IMR-90 (cell line): Measurements from ENCODE around the gene FAIM. TPM values are rescaled to one million over a fixed set of nuclear protein-coding genes. Genes with fewer than 3 reads are reported as not detected.

Source experiments
- ATAC-seq: fragments of 200-7000 bp; cut with Tn5 transposase; 2 replicates; pipeline ENCODE4 v1.9.1; 2020; ENCODE audit warnings: low read depth, mild to moderate bottlenecking, moderate library complexity
- BruUV-seq: library from RNA; stranded (reverse); fragments of 400-500 nt; replicated peaks from 2 replicates; lab custom pipeline; 2021; lab: Mats Ljungman, UMichigan
- CTCF ChIA-PET: fragments of 300-600 bp; formaldehyde crosslinking; extraction: SDS; loops from one replicate; lab custom pipeline; 2021; ENCODE audit warnings: antibody characterized with exemption; lab: Yijun Ruan, JAX
- POLR2A ChIA-PET: fragments of 300-600 bp; sonication (Branson Sonifier 250); formaldehyde crosslinking; loops from one replicate; lab custom pipeline; 2022; ENCODE audit warnings: antibody characterized with exemption; ENCODE audit not compliant: unreplicated experiment; lab: Charles Lee
- DNase-seq: peaks from one replicate; pipeline ENCODE4 v3.0.0; 2013
- H2AFZ ChIP-seq: replicated peaks from 2 replicates; pipeline ENCODE3; 2013; ENCODE audit warnings: low read length, mild to moderate bottlenecking; ENCODE audit not compliant: poor library complexity
- H2AK5ac ChIP-seq: 2 replicates; pipeline ENCODE4 v1.6.1; 2013; ENCODE audit warnings: low read depth, low read length, inconsistent platforms
- H2AK9ac ChIP-seq: replicated peaks from 2 replicates; pipeline ENCODE3; 2013; ENCODE audit warnings: mild to moderate bottlenecking, low read depth, low read length, moderate library complexity; ENCODE audit not compliant: poor library complexity
- H2BK120ac ChIP-seq: 2 replicates; pipeline ENCODE4 v1.6.1; 2013; ENCODE audit warnings: low read depth, low read length, inconsistent platforms
- H2BK15ac ChIP-seq: 3 replicates; pipeline ENCODE4 v1.6.1; 2013; ENCODE audit warnings: low read depth, low read length, inconsistent platforms
- H2BK20ac ChIP-seq: 2 replicates; pipeline ENCODE4 v1.6.1; 2013; ENCODE audit warnings: low read depth, mild to moderate bottlenecking, inconsistent platforms, low read length, moderate library complexity
- H2BK5ac ChIP-seq: 2 replicates; pipeline ENCODE4 v1.6.1; 2013; ENCODE audit warnings: mild to moderate bottlenecking, low read depth, low read length, inconsistent platforms; ENCODE audit not compliant: poor library complexity, severe bottlenecking
- H3K14ac ChIP-seq: replicated peaks from 2 replicates; pipeline ENCODE4 v1.6.1; 2013; ENCODE audit warnings: low read depth, low read length, inconsistent platforms
- H3K18ac ChIP-seq: 2 replicates; pipeline ENCODE4 v1.6.1; 2013; ENCODE audit warnings: low read depth, low read length, control low read depth
- H3K23ac ChIP-seq: 2 replicates; pipeline ENCODE4 v1.6.1; 2013; ENCODE audit warnings: low read depth, low read length, inconsistent platforms
- H3K27ac ChIP-seq: 2 replicates; pipeline ENCODE4 v1.5.1; 2013; ENCODE audit warnings: mild to moderate bottlenecking, control low read depth, low read length; ENCODE audit not compliant: insufficient read depth
- H3K27me3 ChIP-seq: 2 replicates; pipeline ENCODE4 v1.6.1; 2013; ENCODE audit warnings: low read length; ENCODE audit not compliant: control insufficient read depth, insufficient read depth
- H3K36me3 ChIP-seq: 2 replicates; pipeline ENCODE4 v1.6.1; 2013; ENCODE audit warnings: low read length, mixed read lengths; ENCODE audit not compliant: control insufficient read depth, insufficient read depth
- H3K4ac ChIP-seq: 2 replicates; pipeline ENCODE4 v1.6.1; 2013; ENCODE audit warnings: low read depth, low read length, inconsistent platforms
- H3K4me1 ChIP-seq: 2 replicates; pipeline ENCODE4 v1.6.1; 2013; ENCODE audit warnings: low read length, mixed read lengths; ENCODE audit not compliant: control insufficient read depth, insufficient read depth
- H3K4me2 ChIP-seq: 2 replicates; pipeline ENCODE4 v1.6.1; 2013; ENCODE audit warnings: low read depth, mild to moderate bottlenecking, control low read depth, low read length, moderate library complexity
- H3K4me3 ChIP-seq: 2 replicates; pipeline ENCODE4 v1.5.1; 2013; ENCODE audit warnings: low read depth, mild to moderate bottlenecking, control low read depth, low read length, moderate library complexity; ENCODE audit not compliant: insufficient read depth
- H3K56ac ChIP-seq: 2 replicates; pipeline ENCODE4 v1.6.1; 2013; ENCODE audit warnings: low read length, inconsistent platforms; ENCODE audit not compliant: insufficient read depth; ENCODE audit errors: extremely low read depth
- H3K79me1 ChIP-seq, 2 experiments: 2 replicates each; pipeline ENCODE4 v1.6.1; 2013; ENCODE audit warnings: low read length in 2 of 2, inconsistent platforms in 1 of 2, low read depth in 1 of 2
- H3K9ac ChIP-seq: 2 replicates; pipeline ENCODE4 v1.6.1; 2013; ENCODE audit warnings: low read depth, low read length, control low read depth
- H3K9me1 ChIP-seq: 2 replicates; pipeline ENCODE4 v1.6.1; 2013; ENCODE audit warnings: low read length, inconsistent platforms; ENCODE audit not compliant: insufficient read depth
- H3K9me3 ChIP-seq: 2 replicates; pipeline ENCODE4 v1.6.1; 2013; ENCODE audit warnings: low read length; ENCODE audit not compliant: control insufficient read depth, insufficient read depth
- H4K20me1 ChIP-seq: 2 replicates; pipeline ENCODE4 v1.6.1; 2013; ENCODE audit warnings: low read length, inconsistent platforms; ENCODE audit not compliant: insufficient read depth
- H4K5ac ChIP-seq: 2 replicates; pipeline ENCODE4 v1.6.1; 2013; ENCODE audit warnings: mild to moderate bottlenecking, low read depth, low read length, control low read depth
- H4K8ac ChIP-seq, 2 experiments: 2 replicates each; pipeline ENCODE4 v1.6.1; 2013; ENCODE audit warnings: low read depth in 2 of 2, low read length in 2 of 2, control low read depth in 1 of 2, inconsistent platforms in 1 of 2
- H4K91ac ChIP-seq: 2 replicates; pipeline ENCODE4 v1.6.1; 2013; ENCODE audit warnings: low read depth, low read length, inconsistent platforms; ENCODE audit not compliant: insufficient read depth
- ELK1 ChIP-seq: fragments of 150-350 bp; IDR thresholded peaks from 2 replicates; pipeline ENCODE4 v1.6.1; 2016; ENCODE audit warnings: low read depth, mild to moderate bottlenecking, low read length, moderate library complexity, borderline replicate concordance
- MAZ ChIP-seq: IDR thresholded peaks from 2 replicates; pipeline ENCODE4 v1.6.1; 2012; ENCODE audit warnings: low read depth, mild to moderate bottlenecking, low read length, improper control_type of control experiment, moderate library complexity, borderline replicate concordance
- WGBS, 2 experiments: methylation state at CpG; one replicate each; pipeline versions ENCODE4 v1.1.5 to v1.1.7; 2013; ENCODE audit warnings: missing lambda C conversion rate in 2 of 2; ENCODE audit not compliant: insufficient read length in 1 of 2; ENCODE audit errors: extremely low coverage in 2 of 2; 5-methylcytosine and 5-hydroxymethylcytosine counted together
- dilution Hi-C: fragments of 300-500 bp; cut with HindIII; formaldehyde crosslinking; loops from one replicate; pipeline ENCODE4 v1.14.3; 2018; ENCODE audit warnings: low sequenced_read_pairs; ENCODE audit not compliant: unreplicated experiment
- in situ Hi-C: fragments of 300-500 bp; cut with MboI; formaldehyde crosslinking; loops from 3 replicates; pipeline ENCODE4 v1.14.3; 2019; ENCODE audit warnings: low sequenced_read_pairs, inconsistent platforms, mixed read lengths
- intact Hi-C: fragments of 100-400 bp; cut with micrococcal nuclease; formaldehyde crosslinking; loops from 2 replicates; pipeline ENCODE4 v1.10.0; 2022
- polyA plus RNA-seq, 3 experiments: library from polyadenylated mRNA; depleted of rRNA; stranded (reverse); fragments of >200 nt; gene quantifications; 2 replicates each; pipeline ENCODE4 v1.2.3, GENCODE V29; 2012; ENCODE audit warnings: low replicate concordance in 1 of 3
- total RNA-seq: library from RNA; depleted of rRNA; stranded (reverse); fragments of >200 nt; gene quantifications from 2 replicates; pipeline ENCODE4 v1.2.3, GENCODE V29; 2012

FAIM gene
- total and polyA plus RNA-seq, 2 of the 4 experiments (the other 2 are of a cell fraction), result 2.5 to 3.4 TPM

GRCh38 chr3:138615462-138615861 is 6.9 kb downstream of the FAIM start:
- no peak for DNase-seq
- Histone ChIP-seq H3K9me1 (no peaks in the 10 kb centered on the region), H3K4me2 (no peak overlapping the region), H2BK5ac (no peak overlapping the region), H3K9me3 (no peaks in the 10 kb centered on the region), H3K18ac (no peak overlapping the region), H3K4ac (no peak overlapping the region), H2BK120ac (no peak overlapping the region), H2AFZ (no peak overlapping the region), H3K23ac (no peak overlapping the region), H2BK15ac (no peak overlapping the region), H3K36me3 (no peaks in the 10 kb centered on the region), H3K27ac (no peak overlapping the region), H4K5ac (no peak overlapping the region), H3K27me3 (no peaks in the 10 kb centered on the region), H2BK20ac (no peak overlapping the region), H3K4me1 (no peaks in the 10 kb centered on the region), H4K20me1 (no peaks in the 10 kb centered on the region), H2AK9ac (no peak overlapping the region), H2AK5ac (no peak overlapping the region), H3K14ac (no peak overlapping the region), H3K56ac (no peak overlapping the region), H3K79me1 (peaks cover 0 to under 1% of the 10 kb centered on the region in 2 experiments; a peak in 2 of 4 replicates), H4K91ac (no peak overlapping the region), H4K8ac (no peak overlapping the region), H3K9ac (no peak overlapping the region), H3K4me3 (no peak overlapping the region)
- TF ChIP-seq ELK1, result no peak
- TF ChIP-seq MAZ, result no peak
- dilution Hi-C loops, result no loop called here
- ChIA-PET CTCF (no interaction called here), POLR2A (no interaction called here)
- no CpG with 5 or more reads among the region's 1 CpG for WGBS, 2 experiments
- ATAC-seq, result no peak
- intact Hi-C loops, result no loop called here
- in situ Hi-C loops, result no loop called here
- no TSS peak for BruUV-seq
